Hematopoietic multipotent progenitor cell (in vitro differentiated cells): ENCODE data around the gene VDR. TPM values are rescaled to one million over a fixed set of nuclear protein-coding genes. Genes with fewer than 3 reads are reported as not detected.

Source experiments
- DNase-seq, 3 donors: peaks; one replicate each; pipeline ENCODE4 v3.0.0-alpha.2; 2011 to 2015; ENCODE audit warnings: low read depth in 2 of 3, low spot score in 2 of 3
- total RNA-seq: library from RNA; depleted of rRNA; stranded (reverse); fragments of >200 nt; gene quantifications from one replicate; pipeline ENCODE4 v1.2.3, GENCODE V29; 2012

Gene VDR
- total RNA-seq, 1 donor = 1.1 TPM

DNA sequence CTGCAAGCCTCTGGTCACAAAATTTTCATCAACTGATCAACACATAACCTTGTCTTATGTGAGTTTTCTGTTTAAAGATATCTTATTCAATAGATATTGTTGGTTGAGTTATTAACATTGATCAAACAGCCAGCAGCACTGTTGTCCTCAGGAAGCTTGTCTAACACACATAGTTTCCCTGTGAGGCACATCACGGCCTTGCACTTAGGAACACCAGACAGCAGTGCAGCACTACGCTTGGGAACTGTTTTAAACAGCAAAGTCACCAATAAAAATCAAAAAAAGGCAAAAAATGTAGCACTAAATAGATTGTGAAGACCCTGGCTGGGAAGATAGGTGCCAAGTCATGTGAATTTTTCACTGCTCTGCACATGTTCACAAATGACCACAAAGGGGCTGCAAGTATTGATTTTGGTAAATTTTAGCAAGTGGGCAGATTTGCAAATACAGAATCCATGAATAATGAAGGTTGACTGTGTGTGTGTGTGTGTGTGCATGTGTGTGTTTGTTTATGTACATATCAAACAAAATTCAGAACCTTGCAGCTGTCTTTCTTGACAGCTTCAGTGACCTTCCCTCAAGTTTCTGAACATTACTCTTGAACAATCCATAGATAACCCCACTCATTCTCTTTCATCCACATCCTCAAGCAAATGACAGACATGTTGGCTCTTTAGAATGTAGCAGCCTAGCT lies 28.9 kb downstream of the VDR start:
- DNase-seq = no peak

- no peak for DNase-seq
These were observed 30.5 kb downstream of the VDR start for GRCh38 chr12:47874316-47874715.

DNA sequence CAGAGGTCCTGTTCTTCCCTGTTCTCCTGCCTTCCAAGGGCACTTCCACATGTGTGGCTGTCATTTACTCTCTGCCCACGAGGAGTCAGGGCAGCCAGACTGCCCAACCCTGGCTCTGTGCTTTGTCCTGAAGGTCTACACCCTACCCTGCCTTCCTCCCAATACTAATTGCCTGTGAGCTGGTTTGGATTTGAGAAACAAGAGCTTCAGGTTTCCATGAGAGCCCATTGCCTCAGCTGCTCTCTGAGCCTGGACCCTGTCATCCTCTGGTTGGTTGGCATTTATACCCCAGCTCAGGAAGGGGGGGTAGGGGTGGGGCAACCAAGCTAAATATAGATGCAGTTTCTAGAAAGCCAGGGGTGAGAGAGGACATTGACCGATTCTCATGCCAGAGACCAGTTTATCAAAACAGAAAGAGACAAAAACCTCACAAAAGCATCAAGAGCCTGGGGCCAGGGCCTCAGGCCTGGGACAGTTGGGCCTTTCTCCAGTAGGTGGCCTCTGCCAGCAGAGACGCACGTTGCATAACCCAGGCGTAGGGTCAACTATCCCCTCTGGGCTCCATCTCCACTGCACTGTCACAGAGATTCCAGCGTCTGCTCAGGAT lies 34.5 kb downstream of the VDR start:
- DNase-seq = peak in 1 of 3 donors; percentile 18

GRCh38 chr12:47868552-47869031 lies 36.2 kb downstream of the VDR start:
- DNase-seq = peak in 1 of 3 donors; percentile 21

GRCh38 chr12:47868041-47868440 lies 36.8 kb downstream of the VDR start:
- DNase-seq = no peak

GRCh38 chr12:47867495-47867941 lies 37.3 kb downstream of the VDR start:
- peak in 2 of 3 donors; percentile 22 to 23 for DNase-seq

DNA sequence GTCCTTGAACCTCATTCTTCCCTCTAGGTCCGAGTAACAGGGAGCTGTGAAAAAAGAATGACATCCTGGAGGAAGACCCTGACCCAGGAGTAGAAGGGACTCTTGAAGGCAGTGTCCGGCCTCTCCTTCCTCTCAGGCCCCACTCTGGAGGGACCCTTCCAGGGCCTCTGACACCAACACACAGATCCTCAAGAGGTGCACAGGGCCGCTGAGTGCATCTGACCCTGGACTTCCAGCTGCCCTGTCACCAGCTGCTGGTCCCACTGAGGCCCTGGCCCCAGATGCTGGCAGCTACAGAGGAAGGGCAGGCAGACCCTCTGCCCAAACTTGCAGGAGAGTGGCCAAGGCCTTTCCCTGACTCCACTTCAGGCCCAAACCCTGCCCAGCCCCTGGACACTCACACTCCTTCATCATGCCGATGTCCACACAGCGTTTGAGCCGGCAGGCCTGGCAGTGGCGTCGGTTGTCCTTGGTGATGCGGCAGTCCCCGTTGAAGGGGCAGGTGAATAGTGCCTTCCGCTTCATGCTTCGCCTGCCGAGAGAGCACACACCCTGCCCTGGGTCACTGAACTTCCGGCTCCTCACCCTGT lies 40.1 kb downstream of the VDR start:
- no peak for DNase-seq

DNA sequence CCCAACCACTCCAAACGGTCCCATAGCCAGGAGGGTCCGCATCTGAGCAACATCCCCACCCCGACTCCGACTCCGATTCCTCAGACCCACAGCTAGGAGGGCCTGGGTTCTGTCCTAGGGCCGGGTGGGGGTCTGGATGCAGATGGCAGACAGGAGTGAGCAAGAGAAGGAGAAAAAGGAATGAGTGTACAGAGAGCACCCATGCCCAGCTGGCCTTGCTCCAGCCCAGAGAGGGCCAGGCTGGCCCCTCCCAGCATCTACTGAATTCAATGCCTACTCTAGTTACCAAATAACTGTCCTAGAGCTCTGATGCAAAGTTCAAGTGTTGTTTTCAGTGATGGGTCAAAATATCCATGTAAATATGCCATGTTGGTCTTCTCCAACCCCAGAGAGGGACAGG lies 40.8 kb downstream of the VDR start:
- DNase-seq = no peak

GRCh38 chr12:47863467-47863866 lies 41.3 kb downstream of the VDR start:
- DNase-seq = no peak

DNA sequence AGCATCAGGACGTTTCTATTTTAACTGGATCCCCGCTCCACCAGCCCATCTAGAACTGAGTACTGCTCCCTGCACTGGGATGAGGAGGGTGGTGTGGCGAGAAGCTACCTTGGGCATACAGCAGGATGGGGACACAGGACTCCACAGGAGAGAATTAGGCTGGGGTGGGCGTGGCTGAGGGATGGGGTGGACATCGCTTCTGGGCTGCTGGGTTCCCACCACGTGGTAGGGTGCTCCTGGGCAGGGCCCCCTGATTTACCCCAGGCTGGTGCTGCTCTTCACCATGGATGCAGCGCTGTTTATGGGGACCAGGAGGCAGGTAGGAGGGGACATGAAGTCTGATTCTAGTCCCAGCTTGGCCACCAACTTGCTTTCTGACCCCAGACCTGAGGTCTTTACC lies 41.9 kb downstream of the VDR start:
- no peak for DNase-seq

- DNase-seq = no peak
These were observed 42.5 kb downstream of the VDR start for GRCh38 chr12:47862167-47862750.

DNA sequence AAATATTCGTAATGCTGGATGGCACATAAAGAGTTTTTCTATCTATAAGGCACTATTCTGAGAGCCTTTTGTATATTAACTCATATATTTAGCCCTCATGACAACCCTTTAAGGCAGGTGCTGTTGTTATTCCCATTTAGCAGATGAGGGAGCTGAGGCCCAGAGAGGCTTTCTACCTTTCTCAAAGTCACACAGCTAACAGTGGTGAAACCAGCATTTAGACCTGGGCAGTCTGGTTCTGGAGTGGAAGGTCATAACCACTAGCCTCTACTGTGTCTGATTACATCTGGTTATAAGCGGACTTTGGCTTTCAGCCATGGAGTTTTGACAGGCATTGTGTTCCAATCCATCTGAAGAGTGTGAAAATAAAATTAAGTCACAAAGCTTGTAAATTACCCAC lies 43.9 kb downstream of the VDR start:
- no peak for DNase-seq

DNA sequence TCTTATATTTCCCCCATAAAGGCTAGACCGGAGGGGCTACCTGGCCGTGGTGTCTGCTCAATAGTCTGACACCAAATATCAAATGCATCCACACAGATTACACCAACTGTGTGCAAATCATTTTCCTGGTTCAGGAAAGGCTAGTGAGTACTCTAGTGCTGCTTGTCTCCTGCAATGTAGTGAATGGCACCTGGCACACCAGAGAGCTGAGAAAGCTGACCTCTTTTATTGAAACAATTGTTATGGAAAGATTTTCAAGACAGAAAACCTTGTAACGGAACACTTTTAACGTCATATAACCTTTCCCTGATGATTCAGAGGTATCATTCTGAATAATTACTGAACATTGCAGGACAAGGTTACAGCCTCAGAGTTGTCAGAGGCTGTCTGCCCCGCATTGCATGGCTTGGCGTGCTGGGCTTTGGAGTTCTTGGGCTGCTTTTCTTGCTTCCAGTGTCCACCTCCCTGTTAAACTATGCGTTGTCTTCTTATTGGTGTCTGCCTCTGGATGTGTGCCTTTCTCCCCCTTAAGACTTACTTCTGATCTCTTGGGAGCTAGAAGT lies 44.4 kb downstream of the VDR start:
- DNase-seq = no peak

DNA sequence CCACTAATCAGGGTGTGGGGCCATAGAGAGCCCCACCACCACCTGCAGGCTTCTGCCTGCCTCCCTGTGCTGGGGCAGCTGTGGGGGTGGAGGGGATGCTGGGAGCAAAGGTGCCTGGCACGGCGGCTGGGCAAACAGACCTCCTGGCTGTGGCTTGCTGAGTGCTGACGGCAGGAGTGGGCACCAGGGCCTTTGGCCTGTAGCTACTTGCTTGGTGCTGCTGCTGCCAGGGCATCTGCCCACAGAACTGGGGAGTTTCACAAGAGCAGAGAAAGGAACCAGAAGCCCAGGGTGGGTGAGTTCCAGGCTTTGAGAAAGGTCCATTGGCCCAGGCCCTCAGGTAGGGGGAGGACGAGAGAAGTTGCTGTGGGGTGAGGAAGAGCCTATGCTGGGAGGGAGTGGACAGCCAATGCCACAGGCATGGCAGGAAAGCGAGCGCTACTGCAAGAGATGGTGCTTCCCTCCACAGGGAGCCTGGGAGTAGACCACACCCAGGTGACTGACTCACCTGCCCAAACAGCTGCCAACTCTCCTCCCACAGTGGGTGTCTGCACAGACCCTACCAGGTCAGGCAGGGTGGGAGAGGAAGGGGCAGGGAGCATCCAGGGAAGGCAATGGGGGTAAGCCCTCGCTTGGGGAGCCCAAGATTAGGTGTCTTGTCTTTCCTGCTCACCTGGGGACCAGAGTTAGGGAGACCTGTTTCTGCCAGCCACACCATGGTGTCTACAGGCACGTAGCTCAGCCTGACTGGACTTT lies 46.1 kb downstream of the VDR start:
- no peak for DNase-seq

DNA sequence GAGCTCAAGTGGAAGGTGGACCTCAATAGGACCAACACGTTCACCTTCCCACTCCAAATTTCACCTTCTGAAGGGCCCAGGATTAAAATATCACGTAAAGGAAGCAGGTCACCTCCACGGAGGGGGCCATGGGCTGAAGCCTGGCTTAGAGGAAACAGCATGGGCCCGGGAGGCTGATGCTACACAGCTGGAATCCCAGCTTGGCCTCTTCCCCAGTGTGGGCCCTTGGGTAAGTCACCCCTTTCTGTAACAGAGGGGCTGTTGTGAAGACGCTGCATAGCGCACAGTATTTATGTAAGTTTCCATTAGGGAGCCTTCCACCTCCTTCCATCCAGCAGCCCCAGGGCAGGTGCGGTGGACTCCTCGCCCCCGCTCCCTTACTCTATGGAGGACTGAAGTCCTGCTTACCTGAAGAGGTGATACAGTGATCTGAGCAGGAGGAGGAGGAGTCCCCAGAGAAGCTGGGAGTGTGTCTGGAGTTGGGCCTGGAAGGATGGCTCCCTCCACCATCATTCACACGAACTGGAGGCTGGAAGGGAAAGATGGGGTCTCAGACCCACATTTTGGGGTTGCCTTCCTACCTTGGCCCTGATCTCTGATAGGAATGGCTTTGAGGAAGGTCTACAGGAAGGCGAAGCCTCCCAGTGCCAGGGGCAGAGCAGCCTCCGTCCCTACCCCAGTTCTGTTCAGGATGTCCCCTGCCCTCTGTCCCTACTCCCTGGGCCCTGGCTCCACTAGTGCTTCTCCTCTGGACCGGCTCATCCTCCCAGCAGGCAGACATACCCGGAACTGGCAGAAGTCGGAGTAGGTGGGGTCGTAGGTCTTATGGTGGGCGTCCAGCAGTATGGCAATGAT lies 47.8 kb downstream of the VDR start:
- no peak for DNase-seq

DNA sequence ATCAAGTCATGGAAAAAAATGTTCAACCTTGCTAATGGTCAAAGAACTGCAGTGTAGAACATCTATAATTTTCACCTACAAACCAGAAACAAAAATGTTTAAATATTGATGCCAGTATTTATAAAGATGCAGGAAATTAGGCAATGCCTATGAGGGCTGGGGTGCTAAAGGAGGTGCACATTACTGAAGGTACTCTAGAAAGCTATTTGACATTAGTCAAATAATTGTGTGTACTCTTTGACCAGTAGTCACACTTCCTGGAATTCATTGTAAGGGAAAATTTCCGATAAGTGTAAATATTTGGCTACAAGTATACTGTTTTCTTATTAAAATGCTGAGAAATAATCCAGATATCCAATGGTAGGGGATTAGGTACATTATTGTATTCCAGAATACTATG lies 48.7 kb downstream of the VDR start:
- DNase-seq = no peak

- no peak for DNase-seq
These were observed 49.3 kb downstream of the VDR start for GRCh38 chr12:47855502-47855901.

DNA sequence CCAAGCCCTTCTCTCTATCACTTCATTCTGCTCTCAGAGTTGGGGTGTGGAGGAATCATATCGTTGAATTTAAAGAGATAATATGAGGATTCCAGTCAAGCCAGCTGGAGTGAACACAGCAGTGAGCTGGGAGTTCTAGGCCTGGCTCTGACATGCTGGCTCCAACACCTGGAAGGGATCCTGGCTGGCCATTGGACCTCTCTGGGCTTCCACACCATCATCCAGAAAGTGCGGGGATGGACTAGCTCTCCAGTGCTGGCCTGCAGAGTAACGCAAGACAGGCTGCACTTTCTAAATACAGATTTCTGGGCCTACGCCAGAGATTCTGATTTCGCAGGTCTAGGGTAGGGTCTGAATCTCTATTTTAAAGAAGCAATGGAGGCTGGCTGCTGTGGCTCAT lies 50.3 kb downstream of the VDR start:
- no peak for DNase-seq

DNA sequence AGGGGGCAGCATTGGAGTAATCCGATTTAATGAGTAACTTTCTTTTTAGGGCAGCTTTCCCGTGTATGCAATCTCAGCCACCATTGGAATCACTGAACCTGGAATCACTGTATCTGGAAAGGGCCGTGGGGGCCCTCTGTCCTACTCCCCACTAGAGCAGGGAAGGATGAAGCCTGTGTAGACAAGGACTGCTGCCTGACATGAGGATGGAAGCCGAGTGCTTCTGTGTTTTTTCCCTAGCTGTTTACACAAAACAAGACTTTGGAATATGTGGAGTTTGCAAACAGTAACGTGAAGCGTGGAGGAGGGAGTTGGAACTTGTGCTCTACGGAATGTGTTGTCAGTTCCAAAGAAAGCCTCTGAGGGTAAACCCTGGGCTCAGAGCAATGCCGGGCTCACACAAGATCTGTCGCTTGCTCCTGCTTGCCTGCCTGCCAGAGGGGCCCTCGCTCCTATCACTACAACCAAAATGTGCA lies 52.7 kb downstream of the VDR start:
- no peak for DNase-seq
